ENCODE data around the gene KMT2A. TPM values are rescaled to one million over a fixed set of nuclear protein-coding genes. Genes with fewer than 3 reads are reported as not detected.

KMT2A gene
- total RNA-seq, 1 donor from 2014 or later = 85.8 TPM

DNA sequence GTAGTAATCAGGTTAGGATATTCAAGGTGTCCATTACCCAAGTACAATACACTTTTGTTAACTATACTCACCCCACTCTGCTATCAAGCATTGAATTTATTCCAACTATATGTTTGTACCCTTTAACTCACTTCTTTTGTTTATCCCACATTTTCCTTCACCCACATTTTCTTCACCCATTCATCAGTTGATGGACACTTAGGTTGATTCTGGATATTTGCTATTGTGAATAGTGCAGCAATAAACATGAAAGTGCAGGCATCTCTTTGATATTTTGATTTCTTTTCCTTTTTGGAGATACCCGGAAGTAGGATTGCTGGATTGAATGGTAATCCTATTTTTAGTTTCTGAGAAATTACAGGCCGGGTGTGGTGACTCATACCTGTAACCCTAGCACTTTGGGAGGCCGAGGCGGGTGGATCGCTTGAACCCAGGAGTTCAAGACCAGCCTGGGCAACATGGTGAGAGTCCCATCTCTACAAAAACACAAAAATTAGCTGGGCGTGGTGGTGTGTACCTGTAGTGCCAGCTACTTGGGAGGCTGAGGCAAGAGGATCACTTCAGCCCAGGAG, 101.2 kb downstream of the KMT2A start:
- TF ChIP-seq, protein P1, sequence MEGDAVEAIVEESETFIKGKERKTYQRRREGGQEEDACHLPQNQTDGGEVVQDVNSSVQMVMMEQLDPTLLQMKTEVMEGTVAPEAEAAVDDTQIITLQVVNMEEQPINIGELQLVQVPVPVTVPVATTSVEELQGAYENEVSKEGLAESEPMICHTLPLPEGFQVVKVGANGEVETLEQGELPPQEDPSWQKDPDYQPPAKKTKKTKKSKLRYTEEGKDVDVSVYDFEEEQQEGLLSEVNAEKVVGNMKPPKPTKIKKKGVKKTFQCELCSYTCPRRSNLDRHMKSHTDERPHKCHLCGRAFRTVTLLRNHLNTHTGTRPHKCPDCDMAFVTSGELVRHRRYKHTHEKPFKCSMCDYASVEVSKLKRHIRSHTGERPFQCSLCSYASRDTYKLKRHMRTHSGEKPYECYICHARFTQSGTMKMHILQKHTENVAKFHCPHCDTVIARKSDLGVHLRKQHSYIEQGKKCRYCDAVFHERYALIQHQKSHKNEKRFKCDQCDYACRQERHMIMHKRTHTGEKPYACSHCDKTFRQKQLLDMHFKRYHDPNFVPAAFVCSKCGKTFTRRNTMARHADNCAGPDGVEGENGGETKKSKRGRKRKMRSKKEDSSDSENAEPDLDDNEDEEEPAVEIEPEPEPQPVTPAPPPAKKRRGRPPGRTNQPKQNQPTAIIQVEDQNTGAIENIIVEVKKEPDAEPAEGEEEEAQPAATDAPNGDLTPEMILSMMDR (IDR thresholded peaks at IDR 0.05; ENCODE audit: unreplicated experiment) = no peak
- Mint-ChIP-seq H3K9me3 (no peaks in the 10 kb centered on the region), H3K27me3 (ENCODE audit: low read depth) (no peaks in the 10 kb centered on the region), H3K27ac (no peak overlapping the region), H3K4me1 (peaks cover 2% of the 10 kb centered on the region), H3K4me3 (no peak overlapping the region), H3K36me3 (peaks cover 30% of the 10 kb centered on the region)
- DNase-seq (ENCODE audit: low spot score in 2 of 2, unreplicated experiment in 2 of 2) = no peak

DNA sequence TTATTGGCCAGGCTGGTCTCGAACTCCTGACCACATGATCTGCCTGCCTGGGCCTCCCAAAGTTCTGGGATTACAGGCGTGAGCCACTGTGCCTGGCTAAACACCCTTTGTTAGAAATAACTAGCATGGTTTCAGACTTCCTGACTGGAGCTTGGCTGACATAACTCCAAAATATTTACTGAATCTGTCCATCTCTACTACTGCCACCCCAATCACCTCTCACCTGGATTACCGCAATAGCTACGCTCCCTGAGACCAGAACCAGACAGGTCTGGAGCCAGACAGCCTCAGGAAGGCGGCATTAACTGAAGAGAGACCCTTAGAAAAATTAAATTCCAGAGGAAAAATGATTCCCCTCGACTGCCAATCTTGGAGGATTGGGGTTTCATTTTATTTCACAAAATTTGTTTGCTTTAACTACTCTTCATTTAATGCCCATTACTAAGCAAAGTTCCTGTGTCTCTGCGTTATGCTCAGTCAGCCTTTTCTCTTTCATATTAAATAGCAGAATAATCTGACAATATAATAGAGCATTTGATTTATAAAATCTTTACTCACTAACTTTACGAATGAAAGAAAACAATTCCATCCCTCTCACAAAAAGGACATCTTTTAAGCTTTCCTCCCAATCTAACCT, 107.8 kb downstream of the KMT2A start:
- Mint-ChIP-seq H3K4me1 (no peaks in the 10 kb centered on the region), H3K36me3 (peaks cover 29% of the 10 kb centered on the region), H3K9me3 (no peaks in the 10 kb centered on the region), H3K27ac (no peak overlapping the region), H3K4me3 (no peak overlapping the region), H3K27me3 (ENCODE audit: low read depth) (no peaks in the 10 kb centered on the region)
- TF ChIP-seq, protein P1 (IDR thresholded peaks at IDR 0.05; ENCODE audit: unreplicated experiment) = no peak
- DNase-seq (ENCODE audit: low spot score in 2 of 2, unreplicated experiment in 2 of 2) = no peak

DNA sequence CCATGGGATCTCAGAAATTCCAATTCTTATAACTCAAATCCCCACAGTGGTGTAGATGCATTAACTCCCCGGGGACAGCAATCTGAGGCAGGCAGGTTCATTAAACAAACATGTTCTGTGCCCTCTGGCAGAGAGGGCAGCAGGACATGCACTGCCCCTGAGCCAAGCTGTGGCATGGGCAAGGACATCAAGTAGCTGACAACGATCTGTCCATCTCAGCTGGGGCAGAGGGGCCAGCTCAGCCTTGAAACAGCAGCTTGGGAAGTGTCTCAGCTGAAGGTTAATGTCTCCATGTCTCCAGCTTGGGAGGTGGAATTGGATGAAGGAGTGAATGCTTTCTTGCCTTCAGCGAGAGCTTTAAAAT, 108.3 kb downstream of the KMT2A start:
- no peaks in the 10 kb centered on the region for H3K4me1 Mint-ChIP-seq
- TF ChIP-seq, protein P1 (IDR thresholded peaks at IDR 0.05; ENCODE audit: unreplicated experiment) = no peak
- no peaks in the 10 kb centered on the region for H3K9me3 Mint-ChIP-seq
- DNase-seq (ENCODE audit: low spot score in 2 of 2, unreplicated experiment in 2 of 2) = no peak
- H3K4me3 Mint-ChIP-seq = no peak overlapping the region
- H3K27ac Mint-ChIP-seq = no peak overlapping the region
- H3K36me3 Mint-ChIP-seq = peaks cover 26% of the 10 kb centered on the region
- H3K27me3 Mint-ChIP-seq (ENCODE audit: low read depth) = no peaks in the 10 kb centered on the region

DNA sequence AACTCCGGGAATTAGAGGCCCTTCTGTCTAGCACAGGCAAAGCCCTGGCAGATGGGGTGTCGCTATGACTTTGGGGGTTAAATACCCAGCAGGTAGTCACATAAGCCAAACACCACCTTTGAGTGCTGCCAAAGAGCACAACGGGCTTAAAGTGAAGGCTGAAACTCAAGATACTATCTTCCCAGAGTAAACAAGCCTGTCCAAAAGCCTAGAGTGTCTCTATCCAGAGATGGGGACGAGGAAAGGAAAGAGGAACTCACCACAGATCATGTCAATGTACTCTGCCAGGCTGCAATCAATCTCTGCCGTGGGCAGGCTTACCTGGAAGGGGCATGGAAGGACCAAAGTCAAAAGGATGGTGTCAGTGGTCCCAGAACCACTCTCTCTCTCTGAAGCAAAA, 109.2 kb downstream of the KMT2A start:
- TF ChIP-seq, protein P1 (IDR thresholded peaks at IDR 0.05; ENCODE audit: unreplicated experiment) = no peak
- H3K9me3 Mint-ChIP-seq = no peaks in the 10 kb centered on the region
- H3K4me1 Mint-ChIP-seq = no peaks in the 10 kb centered on the region

GRCh38 chr11:118547132-118547531, 110.8 kb downstream of the KMT2A start:
- DNase-seq (ENCODE audit: low spot score in 2 of 2, unreplicated experiment in 2 of 2) = no peak
- Mint-ChIP-seq H3K27me3 (ENCODE audit: low read depth) (no peaks in the 10 kb centered on the region), H3K4me1 (no peaks in the 10 kb centered on the region), H3K4me3 (no peak overlapping the region), H3K36me3 (peaks cover 21% of the 10 kb centered on the region), H3K9me3 (no peaks in the 10 kb centered on the region), H3K27ac (no peak overlapping the region)
- TF ChIP-seq, protein P1 (IDR thresholded peaks at IDR 0.05; ENCODE audit: unreplicated experiment) = no peak

More for the DNA sequence above, 109.2 kb downstream of the KMT2A start:
- H3K27ac Mint-ChIP-seq = no peak overlapping the region
- no peak overlapping the region for H3K4me3 Mint-ChIP-seq
- no peaks in the 10 kb centered on the region for H3K27me3 Mint-ChIP-seq (ENCODE audit: low read depth)
- no peak for DNase-seq (ENCODE audit: low spot score in 2 of 2, unreplicated experiment in 2 of 2)
- H3K36me3 Mint-ChIP-seq = peaks cover 24% of the 10 kb centered on the region
